NCI-H774 (cell line): ENCODE results near the gene KAT8.
A peak's percentile ranks its signal among the peaks of the same experiment; 100 is the strongest.
"Not testable (repeated sequence)": the region's sequence is repeated elsewhere in the genome, so short reads cannot be mapped to it uniquely, and the experiment has no call there.

ENCODE experiments used
- DNase-seq: peaks from one replicate; lab custom pipeline; 2025; lab: John Stamatoyannopoulos, UW

KAT8 gene

GRCh38 chr16:31083981-31084380 lies 33.5 kb upstream of the KAT8 start:
- DNase-seq, result no peak

GRCh38 chr16:31084584-31085302 lies 32.7 kb upstream of the KAT8 start:
- DNase-seq, result no peak

GRCh38 chr16:31085411-31085810 lies 32.1 kb upstream of the KAT8 start:
- no peak for DNase-seq

- DNase-seq, result no peak
These were observed 31.4 kb upstream of the KAT8 start for GRCh38 chr16:31085873-31086628.

- DNase-seq, result no peak
These were observed 30.9 kb upstream of the KAT8 start for GRCh38 chr16:31086629-31086906.

GRCh38 chr16:31087481-31087880 lies 30.0 kb upstream of the KAT8 start:
- no peak for DNase-seq

- DNase-seq, result no peak
These were observed 29.5 kb upstream of the KAT8 start for GRCh38 chr16:31087971-31088370.

GRCh38 chr16:31088459-31089183 lies 28.8 kb upstream of the KAT8 start, which contains the start of gene PRSS53:
Gene PRSS53 (minus strand): TSS chr16:31088943. CDS start chr16:31088809, 134 bp downstream.
- no peak for DNase-seq

GRCh38 chr16:31089199-31089598 lies 28.3 kb upstream of the KAT8 start:
- DNase-seq, result no peak

- DNase-seq, result no peak
These were observed 26.9 kb upstream of the KAT8 start for GRCh38 chr16:31090540-31090939.

- no peak for DNase-seq
These were observed 25.1 kb upstream of the KAT8 start for GRCh38 chr16:31092330-31092729.

- no peak for DNase-seq
These were observed 24.2 kb upstream of the KAT8 start for GRCh38 chr16:31093132-31093703.

- DNase-seq, result no peak
These were observed 23.4 kb upstream of the KAT8 start for GRCh38 chr16:31094088-31094423.

GRCh38 chr16:31094424-31095120 lies 22.9 kb upstream of the KAT8 start, which contains the start of gene VKORC1:
Gene VKORC1 (minus strand): TSS chr16:31094797. CDS start chr16:31094729, 68 bp downstream.
- DNase-seq, result peak; percentile 97

- DNase-seq, result no peak
These were observed 17.4 kb upstream of the KAT8 start for GRCh38 chr16:31099860-31100638.

- DNase-seq, result not testable (repeated sequence)
These were observed 16.4 kb upstream of the KAT8 start for GRCh38 chr16:31100876-31101641.

GRCh38 chr16:31105677-31106213 lies 11.7 kb upstream of the KAT8 start:
- peak; percentile 81 for DNase-seq

- no peak for DNase-seq
These were observed 10.7 kb upstream of the KAT8 start for GRCh38 chr16:31106509-31107464.

GRCh38 chr16:31107465-31107867 lies 10.0 kb upstream of the KAT8 start:
- DNase-seq, result no peak
